Fibroblast of lung (primary cell): ENCODE results near the gene BAIAP2. TPM values are rescaled to one million over a fixed set of nuclear protein-coding genes. Genes with fewer than 3 reads are reported as not detected.
A peak's percentile ranks its signal among the peaks of the same experiment; 100 is the strongest.

Source experiments
- DNase-seq, 2 donors: peaks; one replicate each; pipeline versions ENCODE4 v3.0.0 to v3.0.0-alpha.2; 2010; ENCODE audit warnings: low read depth in 2 of 2
- H2AFZ ChIP-seq: 2 replicates; pipeline ENCODE4 v1.5.1; 2012; ENCODE audit warnings: low read length, control low read depth, inconsistent platforms
- H3K27ac ChIP-seq: 2 replicates; pipeline ENCODE4 v1.5.1; 2011; ENCODE audit warnings: low read length, control low read depth; ENCODE audit not compliant: insufficient read depth
- H3K27me3 ChIP-seq: 2 replicates; pipeline ENCODE4 v1.5.1; 2011; ENCODE audit warnings: mild to moderate bottlenecking, low read length; ENCODE audit not compliant: control insufficient read depth, insufficient read depth
- H3K36me3 ChIP-seq: 2 replicates; pipeline ENCODE4 v1.5.1; 2011; ENCODE audit warnings: low read length; ENCODE audit not compliant: control insufficient read depth, insufficient read depth
- H3K4me1 ChIP-seq: 2 replicates; pipeline ENCODE4 v1.5.1; 2011; ENCODE audit warnings: low read length; ENCODE audit not compliant: control insufficient read depth, insufficient read depth; ENCODE audit errors: extremely low read depth
- H3K4me2 ChIP-seq: 2 replicates; pipeline ENCODE4 v1.5.1; 2011; ENCODE audit warnings: low read length, control low read depth; ENCODE audit not compliant: insufficient read depth; ENCODE audit errors: extremely low read depth
- H3K4me3 ChIP-seq, 4 experiments: fragments of 200-600 bp in 1 of 4; sonication (generic) in 1 of 4; replicated peaks in 1 of 4; 2 replicates each; pipeline ENCODE4 v1.5.1; 2011 to 2016; ENCODE audit warnings: low read length in 4 of 4, low read depth in 3 of 4, mild to moderate bottlenecking in 3 of 4, control low read depth in 2 of 4, inconsistent platforms in 1 of 4, mixed read lengths in 1 of 4; ENCODE audit not compliant: insufficient read depth in 1 of 4; ENCODE audit errors: control extremely low read depth in 1 of 4
- H3K79me2 ChIP-seq: 2 replicates; pipeline ENCODE4 v1.5.1; 2012; ENCODE audit warnings: mild to moderate bottlenecking, low read length, inconsistent platforms; ENCODE audit not compliant: control insufficient read depth, insufficient read depth
- H3K9ac ChIP-seq: 2 replicates; pipeline ENCODE4 v1.5.1; 2011; ENCODE audit warnings: mild to moderate bottlenecking, low read length, control low read depth; ENCODE audit not compliant: insufficient read depth
- H3K9me3 ChIP-seq: 2 replicates; pipeline ENCODE4 v1.5.1; 2012; ENCODE audit warnings: low read depth, low read length; ENCODE audit not compliant: control insufficient read depth, insufficient read depth
- H4K20me1 ChIP-seq: 2 replicates; pipeline ENCODE4 v1.5.1; 2011; ENCODE audit warnings: low read length; ENCODE audit not compliant: control insufficient read depth, insufficient read depth; ENCODE audit errors: extremely low read depth
- EZH2 ChIP-seq: IDR thresholded peaks from 2 replicates; pipeline ENCODE4 v1.5.1; 2012; ENCODE audit warnings: low read length, control low read depth, mild to moderate bottlenecking; ENCODE audit errors: missing control alignments
- polyA plus RNA-seq, 2 donors: library from polyadenylated mRNA; depleted of rRNA in 1 of 2; stranded (reverse) in 1 of 2; unstranded in 1 of 2; fragments of >200 nt; gene quantifications; 2 replicates each; pipeline ENCODE4 v1.2.1, GENCODE V29; 2011 to 2012; ENCODE audit warnings: missing spikeins in 1 of 2
- total RNA-seq: library from RNA; depleted of rRNA; stranded (reverse); fragments of >200 nt; gene quantifications from 2 replicates; pipeline ENCODE4 v1.2.1, GENCODE V29; 2014
- TF ChIP-seq, protein P1 (sequence below), 2 donors: IDR thresholded peaks in 1 of 2; conservative IDR thresholded peaks in 1 of 2; 1 replicate in 1 of 2; 2 replicates in 1 of 2; pipeline ENCODE4 v1.5.1; 2011 to 2012; ENCODE audit warnings: low read length in 2 of 2, control low read depth in 1 of 2, inconsistent platforms in 1 of 2, low read depth in 1 of 2, mild to moderate bottlenecking in 1 of 2

BAIAP2 gene
- total and polyA plus RNA-seq, 2 donors (not counting 1 experiment from before 2014, with no cell fraction given): 6.0 to 13.4 TPM

DNA sequence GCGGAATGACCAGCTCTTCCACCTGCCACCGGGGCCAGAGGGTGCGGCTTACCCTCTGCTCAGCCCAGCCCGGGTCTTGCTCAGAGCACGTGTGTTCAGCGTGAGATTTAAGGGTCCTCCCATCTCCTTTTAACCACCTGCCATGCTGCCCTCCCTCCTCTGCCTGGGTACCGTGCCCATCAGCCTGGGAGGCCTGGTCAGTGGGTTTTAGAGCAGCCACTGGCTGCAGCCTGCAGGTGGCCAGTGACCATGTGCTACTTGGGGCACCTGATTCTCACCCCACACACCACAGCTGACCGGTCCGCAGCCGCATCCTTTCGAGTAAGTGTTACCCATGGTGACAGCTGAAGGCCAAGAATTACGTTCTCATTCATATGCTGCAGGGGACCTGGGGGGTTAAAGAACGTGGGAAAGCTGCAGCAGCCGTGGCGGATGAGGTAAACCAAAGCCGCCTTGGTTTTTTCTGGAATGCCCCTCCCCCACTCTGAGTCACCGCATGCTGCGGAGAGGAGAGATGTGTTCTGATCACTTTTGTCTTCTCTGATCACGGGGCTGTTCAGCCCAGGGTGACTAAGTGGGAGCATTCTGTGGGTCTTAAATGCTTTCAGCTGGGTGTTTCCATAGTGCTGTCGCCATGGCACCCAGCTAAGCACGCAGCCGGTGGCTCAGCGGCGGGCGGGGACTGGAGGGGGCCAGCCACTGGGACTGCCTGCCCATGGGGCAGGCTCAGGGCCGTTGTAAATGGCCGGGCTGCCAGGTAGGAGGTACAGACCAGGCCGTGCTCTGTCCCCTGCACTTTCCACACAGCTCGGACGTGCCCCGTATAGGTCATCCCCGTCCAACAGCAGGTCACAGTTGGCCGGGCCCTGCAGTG lies 59.8 kb downstream of the BAIAP2 start:
- no peak overlapping the region for H2AFZ ChIP-seq
- H3K27ac ChIP-seq: peak overlapping the region; percentile 93
- peak; percentile 99 to 100 for DNase-seq
- TF ChIP-seq, protein P1, sequence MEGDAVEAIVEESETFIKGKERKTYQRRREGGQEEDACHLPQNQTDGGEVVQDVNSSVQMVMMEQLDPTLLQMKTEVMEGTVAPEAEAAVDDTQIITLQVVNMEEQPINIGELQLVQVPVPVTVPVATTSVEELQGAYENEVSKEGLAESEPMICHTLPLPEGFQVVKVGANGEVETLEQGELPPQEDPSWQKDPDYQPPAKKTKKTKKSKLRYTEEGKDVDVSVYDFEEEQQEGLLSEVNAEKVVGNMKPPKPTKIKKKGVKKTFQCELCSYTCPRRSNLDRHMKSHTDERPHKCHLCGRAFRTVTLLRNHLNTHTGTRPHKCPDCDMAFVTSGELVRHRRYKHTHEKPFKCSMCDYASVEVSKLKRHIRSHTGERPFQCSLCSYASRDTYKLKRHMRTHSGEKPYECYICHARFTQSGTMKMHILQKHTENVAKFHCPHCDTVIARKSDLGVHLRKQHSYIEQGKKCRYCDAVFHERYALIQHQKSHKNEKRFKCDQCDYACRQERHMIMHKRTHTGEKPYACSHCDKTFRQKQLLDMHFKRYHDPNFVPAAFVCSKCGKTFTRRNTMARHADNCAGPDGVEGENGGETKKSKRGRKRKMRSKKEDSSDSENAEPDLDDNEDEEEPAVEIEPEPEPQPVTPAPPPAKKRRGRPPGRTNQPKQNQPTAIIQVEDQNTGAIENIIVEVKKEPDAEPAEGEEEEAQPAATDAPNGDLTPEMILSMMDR (conservative IDR thresholded peaks at IDR 0.05 in 1 of 2, IDR thresholded peaks at IDR 0.05 in 1 of 2; ENCODE audit: low read depth in 1 of 2, low read length in 2 of 2): peak in 1 of 2 donors; percentile 7
- TF ChIP-seq EZH2: no peak
- peak overlapping the region in 1 of 4 experiments; percentile 10 for H3K4me3 ChIP-seq
- H3K9me3 ChIP-seq: no peaks in the 10 kb centered on the region
- H3K79me2 ChIP-seq: no peaks in the 10 kb centered on the region
- no peaks in the 10 kb centered on the region for H4K20me1 ChIP-seq
- no peaks in the 10 kb centered on the region for H3K27me3 ChIP-seq
- peak overlapping the region; percentile 72 for H3K4me2 ChIP-seq
- no peaks in the 10 kb centered on the region for H3K36me3 ChIP-seq
- peak overlapping the region; percentile 65 for H3K9ac ChIP-seq
- H3K4me1 ChIP-seq: peaks cover 34% of the 10 kb centered on the region

DNA sequence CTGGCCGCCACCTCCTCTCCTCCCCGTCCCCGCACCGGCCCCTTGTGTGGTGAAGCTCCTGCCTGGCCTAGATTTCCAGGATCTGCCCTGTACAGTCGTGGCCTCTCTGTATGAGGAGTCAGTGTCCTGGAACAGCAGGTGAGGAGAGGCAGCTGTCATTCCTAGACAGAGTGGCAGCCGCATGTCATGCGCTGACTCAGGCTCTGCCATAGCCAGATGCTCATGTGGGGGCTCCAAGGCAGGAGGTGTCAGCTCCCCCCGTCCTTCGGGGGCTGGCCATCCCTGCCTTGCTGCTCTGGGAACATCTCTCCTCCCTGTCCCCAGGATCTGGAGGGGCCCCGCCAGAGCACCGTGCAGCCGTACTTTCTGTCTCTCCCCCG lies 60.4 kb downstream of the BAIAP2 start:
- DNase-seq: no peak
- no peaks in the 10 kb centered on the region for H3K27me3 ChIP-seq
- no peak overlapping the region for H2AFZ ChIP-seq
- peak overlapping the region in 1 of 4 experiments; percentile 10 for H3K4me3 ChIP-seq
- H3K79me2 ChIP-seq: no peaks in the 10 kb centered on the region
- H3K27ac ChIP-seq: peak overlapping the region; percentile 87
- H3K4me1 ChIP-seq: peaks cover 33% of the 10 kb centered on the region
- TF ChIP-seq EZH2: no peak
- TF ChIP-seq, protein P1 (conservative IDR thresholded peaks at IDR 0.05 in 1 of 2, IDR thresholded peaks at IDR 0.05 in 1 of 2; ENCODE audit: low read depth in 1 of 2, low read length in 2 of 2): no peak
- no peaks in the 10 kb centered on the region for H4K20me1 ChIP-seq
- H3K36me3 ChIP-seq: no peaks in the 10 kb centered on the region
- H3K4me2 ChIP-seq: peak overlapping the region; percentile 72
- H3K9me3 ChIP-seq: no peaks in the 10 kb centered on the region
- peak overlapping the region; percentile 56 for H3K9ac ChIP-seq

DNA sequence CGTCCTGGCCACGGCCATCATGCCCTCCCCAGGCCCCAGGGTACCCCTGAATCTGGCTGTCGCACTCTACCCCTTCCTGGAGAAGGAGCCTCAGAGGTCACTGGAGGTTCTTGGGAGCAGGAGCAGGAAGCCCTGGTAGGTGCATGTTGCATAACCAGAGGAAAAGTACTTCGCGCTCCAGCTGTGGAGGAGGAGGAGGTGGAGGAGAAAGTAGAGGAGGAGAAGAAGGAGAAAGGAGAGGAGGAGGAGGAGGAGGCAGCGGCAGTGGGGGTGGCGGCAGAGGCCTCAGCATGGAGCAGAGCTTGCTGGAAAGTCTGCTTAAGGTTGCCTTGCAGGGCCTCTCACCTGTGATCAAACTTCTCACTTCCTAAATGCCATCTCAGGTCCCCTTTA lies 61.8 kb downstream of the BAIAP2 start:
- H3K9me3 ChIP-seq: no peaks in the 10 kb centered on the region
- H3K4me2 ChIP-seq: peak overlapping the region; percentile 96
- peaks cover 6% of the 10 kb centered on the region for H3K36me3 ChIP-seq
- peak overlapping the region in 1 of 4 experiments; percentile 58 for H3K4me3 ChIP-seq
- no peak overlapping the region for H2AFZ ChIP-seq
- peaks cover 32% of the 10 kb centered on the region for H3K4me1 ChIP-seq
- H3K27me3 ChIP-seq: no peaks in the 10 kb centered on the region
- H4K20me1 ChIP-seq: no peaks in the 10 kb centered on the region
- TF ChIP-seq, protein P1 (conservative IDR thresholded peaks at IDR 0.05 in 1 of 2, IDR thresholded peaks at IDR 0.05 in 1 of 2; ENCODE audit: low read depth in 1 of 2, low read length in 2 of 2): no peak
- TF ChIP-seq EZH2: no peak
- H3K9ac ChIP-seq: peak overlapping the region; percentile 40
- H3K27ac ChIP-seq: peak overlapping the region; percentile 94
- no peaks in the 10 kb centered on the region for H3K79me2 ChIP-seq
- no peak for DNase-seq
